Omental fat pad (tissue), 4 donors: ENCODE data around the gene FOSL2. TPM values are rescaled to one million over a fixed set of nuclear protein-coding genes. Genes with fewer than 3 reads are reported as not detected.
A peak's percentile ranks its signal among the peaks of the same experiment; 100 is the strongest.

ENCODE experiments used
- ATAC-seq: fragments of 150-250 bp; one replicate; pipeline ENCODE4 v1.9.1; 2016; ENCODE audit warnings: mild to moderate bottlenecking, moderate library complexity; ENCODE audit not compliant: low FRiP score
- DNase-seq: peaks from one replicate; pipeline ENCODE4 v3.0.0-alpha.2; 2019; ENCODE audit warnings: low spot score
- total RNA-seq, 4 donors: library from RNA; depleted of rRNA; stranded (reverse); fragments of >200 nt; gene quantifications; one replicate each; pipeline ENCODE4 v1.1.0, GENCODE V29; 2016
- TF ChIP-seq, protein P1 (sequence below), 3 donors: fragments of 450-650 bp; IDR thresholded peaks; one replicate each; pipeline ENCODE4 v1.5.1; 2016 to 2017; ENCODE audit warnings: antibody characterized with exemption in 3 of 3, mild to moderate bottlenecking in 3 of 3, moderate library complexity in 2 of 3

The FOSL2 gene
- total RNA-seq, 4 donors from 2014 or later, result 115 to 350 (median 184) TPM

DNA sequence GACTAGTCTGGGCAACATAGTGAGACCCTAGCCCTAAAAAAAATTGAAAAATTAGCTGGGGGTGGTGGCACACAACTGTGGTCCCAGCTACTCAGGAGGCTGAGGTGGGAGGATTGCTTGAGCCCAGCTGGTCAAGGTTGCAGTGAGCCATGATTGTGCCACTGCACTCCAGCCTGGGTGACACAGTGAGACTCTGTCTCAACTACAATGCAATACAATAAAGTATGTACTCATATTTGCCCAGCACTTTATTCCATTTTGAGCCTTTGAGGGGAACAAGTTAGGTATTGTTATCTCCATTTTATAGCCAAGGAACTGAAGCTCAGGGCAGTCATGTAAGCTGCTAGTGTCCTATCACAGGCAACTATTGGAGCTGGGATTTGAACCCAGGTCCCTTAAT lies 53.9 kb downstream of the FOSL2 start:
- no peak for DNase-seq
- TF ChIP-seq, protein P1, sequence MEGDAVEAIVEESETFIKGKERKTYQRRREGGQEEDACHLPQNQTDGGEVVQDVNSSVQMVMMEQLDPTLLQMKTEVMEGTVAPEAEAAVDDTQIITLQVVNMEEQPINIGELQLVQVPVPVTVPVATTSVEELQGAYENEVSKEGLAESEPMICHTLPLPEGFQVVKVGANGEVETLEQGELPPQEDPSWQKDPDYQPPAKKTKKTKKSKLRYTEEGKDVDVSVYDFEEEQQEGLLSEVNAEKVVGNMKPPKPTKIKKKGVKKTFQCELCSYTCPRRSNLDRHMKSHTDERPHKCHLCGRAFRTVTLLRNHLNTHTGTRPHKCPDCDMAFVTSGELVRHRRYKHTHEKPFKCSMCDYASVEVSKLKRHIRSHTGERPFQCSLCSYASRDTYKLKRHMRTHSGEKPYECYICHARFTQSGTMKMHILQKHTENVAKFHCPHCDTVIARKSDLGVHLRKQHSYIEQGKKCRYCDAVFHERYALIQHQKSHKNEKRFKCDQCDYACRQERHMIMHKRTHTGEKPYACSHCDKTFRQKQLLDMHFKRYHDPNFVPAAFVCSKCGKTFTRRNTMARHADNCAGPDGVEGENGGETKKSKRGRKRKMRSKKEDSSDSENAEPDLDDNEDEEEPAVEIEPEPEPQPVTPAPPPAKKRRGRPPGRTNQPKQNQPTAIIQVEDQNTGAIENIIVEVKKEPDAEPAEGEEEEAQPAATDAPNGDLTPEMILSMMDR (IDR thresholded peaks at IDR 0.05), result no peak
- ATAC-seq, result no peak

DNA sequence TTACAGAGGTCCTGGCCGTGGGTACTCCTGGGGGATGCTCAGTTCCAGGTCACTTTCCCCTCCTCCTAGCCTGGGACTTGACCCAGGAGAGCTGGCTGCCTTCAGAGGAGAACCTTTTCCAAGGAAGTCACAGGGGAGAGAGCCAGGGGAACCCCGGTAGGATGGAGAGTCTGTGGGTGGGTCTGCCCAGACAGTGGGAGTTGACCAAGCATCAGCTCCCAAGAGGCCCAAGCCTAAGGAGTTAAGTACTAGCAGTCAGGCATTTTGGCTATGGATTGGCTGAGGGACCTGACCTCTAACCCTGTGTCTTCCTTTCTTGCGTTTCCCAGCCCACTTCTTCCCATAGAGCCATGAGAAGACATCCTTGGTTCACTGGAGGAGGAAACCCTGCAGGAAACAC lies 54.4 kb downstream of the FOSL2 start:
- TF ChIP-seq, protein P1 (IDR thresholded peaks at IDR 0.05), result no peak
- ATAC-seq (no peak), DNase-seq (no peak)

DNA sequence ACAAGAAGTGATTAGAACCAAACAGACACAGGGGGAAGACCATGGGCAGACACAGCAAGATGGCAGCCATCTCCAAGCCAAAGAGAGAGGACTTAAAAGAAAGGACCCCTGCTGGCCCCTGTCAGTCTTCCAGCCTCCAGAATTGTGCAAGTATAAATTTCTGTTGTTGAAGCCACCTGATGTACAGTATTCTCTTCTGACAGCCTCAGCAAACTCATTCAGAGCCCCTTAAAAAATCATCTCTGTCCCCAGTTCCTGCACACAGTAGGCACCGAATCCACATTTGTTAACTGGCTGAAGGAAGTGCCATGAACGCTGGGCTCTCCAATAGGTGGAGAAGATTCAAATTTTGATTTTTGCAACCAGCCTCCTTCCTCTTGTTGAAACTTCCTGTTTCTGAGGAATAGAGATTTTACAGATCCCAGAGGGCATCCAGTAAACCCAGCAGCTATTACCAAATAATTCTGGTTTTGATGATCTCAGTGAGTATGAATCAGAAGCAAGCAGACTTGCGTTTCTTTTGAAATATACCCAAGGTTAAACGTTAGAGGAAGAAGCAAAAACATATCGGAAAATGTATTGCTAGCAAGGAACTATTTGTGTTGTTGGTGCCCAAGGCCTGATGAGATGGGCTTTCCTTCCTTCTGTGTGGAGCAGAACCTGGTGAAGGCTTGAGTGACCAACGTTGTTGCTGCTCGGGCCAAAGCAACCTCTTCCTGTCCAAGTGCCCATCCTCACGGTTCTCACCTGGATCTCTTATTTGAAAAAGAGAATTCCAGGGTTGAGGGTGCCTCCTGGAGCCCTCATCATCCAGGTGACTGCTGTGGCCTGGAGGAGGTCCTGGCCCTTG lies 55.5 kb downstream of the FOSL2 start:
- TF ChIP-seq, protein P1 (IDR thresholded peaks at IDR 0.05), result no peak
- no peak for ATAC-seq
- DNase-seq, result no peak

DNA sequence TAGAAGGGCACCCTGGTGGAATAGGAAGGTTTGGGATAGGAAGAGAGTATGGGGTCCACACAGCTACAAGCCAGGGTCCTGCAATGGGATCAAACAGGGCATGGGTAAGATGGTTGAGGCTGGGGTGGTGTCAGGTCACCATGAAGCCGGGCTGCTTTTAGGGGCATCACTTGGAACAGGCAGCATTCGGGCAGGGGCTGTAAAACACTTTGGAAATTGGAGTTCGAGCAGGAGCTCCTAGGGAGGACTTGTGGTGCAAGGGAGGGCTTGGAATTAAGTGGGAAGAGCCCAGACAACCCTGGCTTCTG lies 56.1 kb downstream of the FOSL2 start:
- TF ChIP-seq, protein P1 (IDR thresholded peaks at IDR 0.05), result no peak
- DNase-seq (no peak), ATAC-seq (no peak)

DNA sequence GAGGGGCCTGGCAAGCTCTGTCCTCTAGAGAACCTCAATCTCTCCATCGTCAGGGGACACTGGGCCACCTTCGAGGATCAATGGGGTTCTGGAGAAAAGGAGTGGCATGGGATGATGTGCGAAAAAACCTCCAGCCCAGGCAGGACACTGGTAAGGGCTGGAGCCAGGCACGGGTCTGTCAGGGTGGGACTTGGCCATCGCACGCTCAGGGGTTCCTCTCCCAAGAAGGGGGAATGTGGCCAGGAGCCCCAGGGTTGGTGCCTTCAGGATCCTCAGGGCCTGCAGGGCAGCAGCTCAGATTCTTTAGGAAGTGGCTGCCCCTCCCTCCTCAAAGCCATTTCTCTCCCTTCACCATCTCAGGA lies 56.4 kb downstream of the FOSL2 start:
- TF ChIP-seq, protein P1 (IDR thresholded peaks at IDR 0.05), result no peak
- no peak for DNase-seq
- no peak for ATAC-seq

DNA sequence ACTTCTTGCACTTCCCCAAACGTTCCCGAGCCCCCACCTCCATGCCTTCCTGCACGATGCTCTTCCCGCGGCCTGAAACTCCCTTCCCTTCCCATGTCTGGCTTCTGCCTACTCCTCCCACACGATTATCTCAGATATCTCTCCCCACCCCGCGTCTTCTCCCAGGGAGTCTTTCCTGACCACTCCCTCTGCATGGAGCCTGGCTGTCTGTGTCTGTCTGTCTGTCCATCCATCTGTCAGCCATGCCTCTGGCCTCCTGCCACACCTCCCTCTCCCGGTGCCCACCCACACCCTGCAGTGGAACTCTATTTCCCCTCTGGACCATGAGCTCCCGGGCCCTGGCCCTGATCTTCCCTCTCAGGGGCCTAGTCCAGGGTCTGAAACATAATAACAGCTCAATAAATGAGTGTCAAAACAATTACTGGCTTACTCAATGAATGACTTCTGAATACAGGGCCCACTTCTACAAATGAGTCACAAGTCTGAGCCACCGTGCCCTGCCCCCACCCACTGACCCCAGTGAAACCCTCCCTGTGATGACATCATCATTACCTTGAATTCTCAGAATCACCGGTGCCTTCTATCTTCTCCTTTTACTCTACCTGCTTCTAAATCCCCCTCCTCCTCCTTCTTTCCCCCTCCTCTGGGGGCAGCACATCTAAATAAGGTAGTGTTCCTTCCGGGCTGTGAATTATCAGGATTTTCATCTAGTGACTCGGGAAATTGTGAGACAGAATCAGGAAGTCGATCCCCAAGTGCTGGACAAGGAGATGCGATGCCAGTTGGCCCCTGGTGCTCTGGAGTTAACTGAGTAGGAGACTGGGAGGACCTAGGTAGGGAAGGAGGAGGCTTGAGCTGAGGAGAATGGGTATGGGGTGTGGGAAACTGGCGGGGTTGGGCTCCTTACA lies 57.1 kb downstream of the FOSL2 start:
- TF ChIP-seq, protein P1 (IDR thresholded peaks at IDR 0.05), result no peak
- DNase-seq (peak; percentile 60), ATAC-seq (peak; percentile 43)
